Activated CD8-positive, alpha-beta T cell treated with anti-CD3 and anti-CD28 coated beads for 36 hours (primary cell): Measurements from ENCODE around the gene BBS12. TPM values are rescaled to one million over a fixed set of nuclear protein-coding genes. Genes with fewer than 3 reads are reported as not detected.

Source experiments
- ATAC-seq: fragments of 200-7000 bp; cut with Tn5 transposase; one replicate; pipeline ENCODE4 v1.10.0; 2021; ENCODE audit warnings: mild to moderate bottlenecking, moderate library complexity
- CTCF ChIA-PET: fragments of 350-600 bp; sonication (Branson Sonifier 250); formaldehyde crosslinking; loops from one replicate; lab custom pipeline; 2021; ENCODE audit warnings: antibody characterized with exemption; lab: Charles Lee
- POLR2A ChIA-PET: fragments of 350-600 bp; sonication (Branson Sonifier 250); formaldehyde crosslinking; loops from one replicate; lab custom pipeline; 2021; ENCODE audit warnings: antibody characterized with exemption; lab: Charles Lee
- DNase-seq: peaks from one replicate; pipeline ENCODE4 v3.0.0-alpha.2; 2020
- H3K27ac Mint-ChIP-seq: one replicate; pipeline ENCODE4 v1.8.0; 2021; ENCODE audit warnings: mild to moderate bottlenecking, mixed read lengths
- H3K27me3 Mint-ChIP-seq: one replicate; pipeline ENCODE4 v1.8.0; 2021; ENCODE audit warnings: mixed read lengths
- H3K36me3 Mint-ChIP-seq: one replicate; pipeline ENCODE4 v1.8.0; 2021; ENCODE audit warnings: low read depth, mixed read lengths
- H3K4me1 Mint-ChIP-seq: one replicate; pipeline ENCODE4 v1.8.0; 2021; ENCODE audit warnings: low read depth, mixed read lengths
- H3K4me3 Mint-ChIP-seq: one replicate; pipeline ENCODE4 v1.8.0; 2021; ENCODE audit warnings: mild to moderate bottlenecking, moderate library complexity, mixed read lengths
- H3K9me3 Mint-ChIP-seq: one replicate; pipeline ENCODE4 v1.8.0; 2021; ENCODE audit warnings: mixed read lengths
- CTCF ChIP-seq: fragments of 200-600 bp; IDR thresholded peaks from one replicate; pipeline ENCODE4 v1.8.0; 2022; ENCODE audit warnings: antibody characterized with exemption, mild to moderate bottlenecking
- intact Hi-C: fragments of 100-400 bp; cut with micrococcal nuclease; formaldehyde crosslinking; loops from one replicate; pipeline ENCODE4 v1.10.0; 2022
- total RNA-seq, 2 experiments: library from RNA; stranded (reverse); gene quantifications; one replicate each; pipeline ENCODE4 v1.2.3, GENCODE V29; 2021

The BBS12 gene
- total RNA-seq, 2 experiments from 2014 or later, result 0.74 to 0.89 TPM

DNA sequence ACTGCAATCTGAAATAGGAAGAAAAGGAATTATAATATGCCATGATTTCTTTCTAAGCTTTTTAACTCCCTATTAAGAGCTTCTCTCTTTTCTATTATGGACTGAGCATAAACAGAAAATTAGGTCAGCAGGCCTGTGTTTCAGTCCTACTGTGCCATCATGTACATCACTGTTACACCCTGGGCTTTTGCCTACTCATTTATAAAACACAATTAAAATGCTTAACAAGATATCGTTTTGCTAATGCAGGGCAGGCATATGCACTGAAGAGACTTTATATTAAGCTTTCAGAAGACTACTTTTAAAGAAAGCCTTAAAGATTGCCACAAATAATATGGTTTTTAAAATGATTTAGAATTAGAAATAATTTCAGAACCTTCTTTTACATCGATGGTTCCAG, 828 bp upstream of the BBS12 start:
- CTCF ChIA-PET, result interaction anchor here (0.7 to 4.4 kb wide), 15 partner anchors 8 to 258 kb away, joined by 3 to 34 read pairs (median 6); no protein-coding TSS in a partner anchor
- DNase-seq (no peak), ATAC-seq (no peak)
- Mint-ChIP-seq H3K36me3 (peaks cover 3% of the 10 kb centered on the region), H3K9me3 (no peaks in the 10 kb centered on the region), H3K4me1 (peaks cover 11% of the 10 kb centered on the region), H3K27ac (no peak overlapping the region), H3K4me3 (peak overlapping the region; percentile 94), H3K27me3 (no peaks in the 10 kb centered on the region)
- intact Hi-C loops, result no loop called here
- POLR2A ChIA-PET, result interaction anchor here (1.0 kb wide), 1 partner anchor 93 kb away, joined by 3 read pairs; no protein-coding TSS in a partner anchor
- TF ChIP-seq CTCF, result no peak

- ChIA-PET CTCF (interaction anchor here (2.2 to 4.4 kb wide), 2 partner anchors 25 to 198 kb away, joined by 17 to 21 read pairs; no protein-coding TSS in a partner anchor), POLR2A (no interaction called here)
- DNase-seq, result no peak
- Mint-ChIP-seq H3K27me3 (no peaks in the 10 kb centered on the region), H3K4me3 (peak overlapping the region; percentile 94), H3K4me1 (peaks cover 11% of the 10 kb centered on the region), H3K27ac (peak overlapping the region; percentile 91), H3K36me3 (peaks cover 8% of the 10 kb centered on the region), H3K9me3 (peaks cover 1% of the 10 kb centered on the region)
- ATAC-seq, result no peak
- no peak for TF ChIP-seq CTCF
- intact Hi-C loops, result no loop called here
These were observed 1.2 kb downstream of the BBS12 start for GRCh38 chr4:122733787-122734120.

GRCh38 chr4:122739174-122739573, 6.7 kb downstream of the BBS12 start:
- peaks cover 27% of the 10 kb centered on the region for H3K36me3 Mint-ChIP-seq
- peaks cover 3% of the 10 kb centered on the region for H3K9me3 Mint-ChIP-seq
- no peak for DNase-seq
- TF ChIP-seq CTCF, result no peak
- H3K4me1 Mint-ChIP-seq, result peaks cover 5% of the 10 kb centered on the region
- no peaks in the 10 kb centered on the region for H3K27me3 Mint-ChIP-seq
- ChIA-PET CTCF (interaction anchor here (0.8 kb wide), 1 partner anchor 154 kb away, joined by 3 read pairs; no protein-coding TSS in a partner anchor), POLR2A (no interaction called here)
- H3K27ac Mint-ChIP-seq, result no peak overlapping the region
- intact Hi-C loops, result no loop called here
- no peak overlapping the region for H3K4me3 Mint-ChIP-seq
- ATAC-seq, result no peak

GRCh38 chr4:122742933-122743829, 10.7 kb downstream of the BBS12 start:
- H3K27ac Mint-ChIP-seq, result no peak overlapping the region
- H3K4me1 Mint-ChIP-seq, result peaks cover 7% of the 10 kb centered on the region
- no peak for DNase-seq
- H3K27me3 Mint-ChIP-seq, result no peaks in the 10 kb centered on the region
- CTCF ChIA-PET, result interaction anchor here (1.1 to 6.4 kb wide), 3 partner anchors 11 to 22 kb away, joined by 3 to 28 read pairs (median 6); partner anchors contain the start of gene BBS12
- H3K36me3 Mint-ChIP-seq, result peaks cover 19% of the 10 kb centered on the region
- no peak for ATAC-seq
- POLR2A ChIA-PET, result no interaction called here
- intact Hi-C loops, result no loop called here
- no peak overlapping the region for H3K4me3 Mint-ChIP-seq
- no peak for TF ChIP-seq CTCF
- H3K9me3 Mint-ChIP-seq, result peaks cover 6% of the 10 kb centered on the region

DNA sequence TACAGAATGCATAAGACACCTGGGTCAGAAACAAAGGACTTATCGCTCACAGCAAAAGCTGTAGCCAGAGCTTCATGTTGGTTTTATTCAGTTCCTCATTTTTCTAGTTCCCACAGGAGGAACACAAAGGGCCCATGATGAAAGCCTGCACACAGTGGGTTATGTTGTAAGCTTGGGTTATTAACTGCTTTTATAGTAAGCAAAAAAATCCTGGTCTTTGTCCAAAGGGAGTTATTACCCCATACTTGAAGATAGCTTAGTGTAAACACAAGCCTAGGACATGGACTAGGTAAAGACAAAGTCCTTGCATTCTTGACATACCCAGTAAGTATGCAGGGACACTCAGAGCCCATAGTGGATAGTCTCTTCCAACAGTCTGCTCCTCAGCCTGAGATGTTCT, 11.7 kb downstream of the BBS12 start:
- Mint-ChIP-seq H3K27me3 (no peaks in the 10 kb centered on the region), H3K4me1 (peaks cover 7% of the 10 kb centered on the region), H3K27ac (no peak overlapping the region), H3K4me3 (no peak overlapping the region), H3K9me3 (peaks cover 6% of the 10 kb centered on the region), H3K36me3 (peaks cover 19% of the 10 kb centered on the region)
- TF ChIP-seq CTCF, result no peak
- DNase-seq (no peak), ATAC-seq (no peak)
- ChIA-PET POLR2A (no interaction called here), CTCF (interaction anchor here (0.6 to 6.4 kb wide), 3 partner anchors 12 to 14 kb away, joined by 3 to 28 read pairs (median 6); partner anchors contain the start of gene BBS12)
- intact Hi-C loops, result no loop called here
